Vagina (tissue), 2 donors: ENCODE results near the gene FGFR3.

ENCODE experiments used
- CTCF ChIP-seq, 3 experiments: fragments of 450-650 bp in 2 of 3; fragments of 200-600 bp in 1 of 3; sonication (generic) in 1 of 3; IDR thresholded peaks; one replicate each; pipeline ENCODE4 v1.5.1; 2017 to 2019; ENCODE audit warnings: antibody characterized with exemption in 3 of 3, mild to moderate bottlenecking in 2 of 3, moderate library complexity in 2 of 3
- POLR2A ChIP-seq, 2 donors: fragments of 450-650 bp; IDR thresholded peaks; one replicate each; pipeline ENCODE4 v1.6.1; 2017; ENCODE audit warnings: antibody characterized with exemption in 2 of 2, mild to moderate bottlenecking in 2 of 2, moderate library complexity in 2 of 2
- POLR2AphosphoS5 ChIP-seq, 2 donors: sonication (generic); formaldehyde crosslinking; IDR thresholded peaks; one replicate each; pipeline ENCODE4 v1.9.0; 2017; ENCODE audit warnings: antibody characterized with exemption in 2 of 2, mild to moderate bottlenecking in 2 of 2, low read depth in 1 of 2; ENCODE audit not compliant: insufficient read depth in 1 of 2

GRCh38 chr4:1765409-1766072, 27.6 kb upstream of the FGFR3 start:
- TF ChIP-seq CTCF (IDR thresholded peaks at IDR 0.05) (no peak), POLR2AphosphoS5 (IDR thresholded peaks at IDR 0.05; ENCODE audit: insufficient read depth in 1 of 2, low read depth in 1 of 2) (no peak), POLR2A (IDR thresholded peaks at IDR 0.05) (no peak)
